Measurements from ENCODE around the gene DLL4. TPM values are rescaled to one million over a fixed set of nuclear protein-coding genes. Genes with fewer than 3 reads are reported as not detected.

Gene DLL4
- total RNA-seq, 2 experiments from 2014 or later, result 0.15 to 0.19 TPM

- Histone ChIP-seq H3K27ac (ENCODE audit: low read depth, low read length, poor library complexity, severe bottlenecking) (no peak overlapping the region), H4K20me1 (ENCODE audit: insufficient read depth, low read length) (no peaks in the 10 kb centered on the region), H3K79me2 (ENCODE audit: insufficient read depth, low read depth, low read length) (no peaks in the 10 kb centered on the region), H3K9me2 (ENCODE audit: insufficient read depth, low read length) (no peaks in the 10 kb centered on the region), H3K4me2 (ENCODE audit: low read length) (no peak overlapping the region), H3K4me3 (ENCODE audit: low read depth, low read length, poor library complexity, severe bottlenecking) (no peak overlapping the region), H3K4me1 (ENCODE audit: insufficient read depth, low read length, poor library complexity, severe bottlenecking) (peaks cover 18% of the 10 kb centered on the region), H3K36me3 (ENCODE audit: insufficient read depth, low read length) (no peaks in the 10 kb centered on the region), H3K9me3 (ENCODE audit: low read length) (no peaks in the 10 kb centered on the region), H2AFZ (ENCODE audit: low read length) (no peak overlapping the region)
- ChIA-PET POLR2A (no interaction called here), CTCF (ENCODE audit: unreplicated experiment) (no interaction called here)
- TF ChIP-seq CTCF (conservative IDR thresholded peaks at IDR 0.05; ENCODE audit: low read length) (no peak), EZH2phosphoT487 (IDR thresholded peaks at IDR 0.05; ENCODE audit: borderline replicate concordance, low read depth, low read length) (no peak)
- BruUV-seq (replicated peaks), result no TSS peak
- DNase-seq (ENCODE audit: low spot score), result no peak
- intact Hi-C loops (cut with micrococcal nuclease; ENCODE audit: unreplicated experiment), result no loop called here
Measured at GRCh38 chr15:40925495-40925862, 3.7 kb upstream of the DLL4 start.

- H3K9me2 ChIP-seq (ENCODE audit: insufficient read depth, low read length), result no peaks in the 10 kb centered on the region
- no peak overlapping the region for H2AFZ ChIP-seq (ENCODE audit: low read length)
- H3K4me1 ChIP-seq (ENCODE audit: insufficient read depth, low read length, poor library complexity, severe bottlenecking), result peaks cover 22% of the 10 kb centered on the region
- POLR2A ChIA-PET, result no interaction called here
- H3K27ac ChIP-seq (ENCODE audit: low read depth, low read length, poor library complexity, severe bottlenecking), result no peak overlapping the region
- no peak overlapping the region for H3K4me3 ChIP-seq (ENCODE audit: low read depth, low read length, poor library complexity, severe bottlenecking)
- BruUV-seq (replicated peaks), result no TSS peak
- no peaks in the 10 kb centered on the region for H3K9me3 ChIP-seq (ENCODE audit: low read length)
- no peak for DNase-seq (ENCODE audit: low spot score)
- no peaks in the 10 kb centered on the region for H4K20me1 ChIP-seq (ENCODE audit: insufficient read depth, low read length)
- no peaks in the 10 kb centered on the region for H3K79me2 ChIP-seq (ENCODE audit: insufficient read depth, low read depth, low read length)
- CTCF ChIA-PET (ENCODE audit: unreplicated experiment), result no interaction called here
- H3K4me2 ChIP-seq (ENCODE audit: low read length), result no peak overlapping the region
- TF ChIP-seq CTCF (conservative IDR thresholded peaks at IDR 0.05; ENCODE audit: low read length) (no peak), EZH2phosphoT487 (IDR thresholded peaks at IDR 0.05; ENCODE audit: borderline replicate concordance, low read depth, low read length) (no peak)
- intact Hi-C loops (cut with micrococcal nuclease; ENCODE audit: unreplicated experiment), result no loop called here
- no peaks in the 10 kb centered on the region for H3K36me3 ChIP-seq (ENCODE audit: insufficient read depth, low read length)
Measured at GRCh38 chr15:40925863-40926658, 3.1 kb upstream of the DLL4 start.
